ENCODE results near the gene CFAP57. TPM values are rescaled to one million over a fixed set of nuclear protein-coding genes. Genes with fewer than 3 reads are reported as not detected.

CFAP57 gene
- total and polyA plus RNA-seq, 2 of the 13 experiments (the other 11 are each of a cell fraction or from before 2014, with no cell fraction given) = 0.01 TPM; not detected in 1

GRCh38 chr1:43302201-43302600, 130.1 kb downstream of the CFAP57 start:
- no peak overlapping the region for H2AFZ ChIP-seq (ENCODE audit: low read length)
- FAIRE-seq (no peak), DNase-seq (ENCODE audit: low spot score) (no peak), ATAC-seq (no peak)
- no peak overlapping the region for H3K9ac ChIP-seq (ENCODE audit: insufficient read depth, low read depth, low read length)
- peaks cover 25% of the 10 kb centered on the region for H3K4me1 ChIP-seq (ENCODE audit: insufficient read depth, low read length)
- 30% methylated on average over 1 of the region's 1 CpG for WGBS (ENCODE audit: low lambda C conversion rate)
- no peak overlapping the region for H3K4me3 ChIP-seq (replicated peaks in 1 of 3; ENCODE audit: insufficient read depth in 1 of 3, low read depth in 2 of 3, low read length in 3 of 3)
- ChIA-PET POLR2A (no interaction called here), CTCF (ENCODE audit: low intra/inter-chr PET ratio, low total read pairs) (no interaction called here)
- H3K79me2 ChIP-seq (ENCODE audit: insufficient read depth, low read length) = no peaks in the 10 kb centered on the region
- H4K20me1 ChIP-seq (ENCODE audit: insufficient read depth, low read length) = no peaks in the 10 kb centered on the region
- H3K27me3 ChIP-seq (ENCODE audit: control insufficient read depth in 1 of 2, insufficient read depth in 2 of 2, low read length in 2 of 2) = peaks cover 0 to 24% of the 10 kb centered on the region in 2 experiments; a peak in 3 of 5 replicates
- in situ Hi-C loops (cut with HindIII; ENCODE audit: extremely low pct_ligation_motif_present, low pct_unique_long_range_greater_than_20kb) = no loop called here
- no TSS peak for BruUV-seq (replicated peaks)
- no peaks in the 10 kb centered on the region for H3K9me3 ChIP-seq (ENCODE audit: low read length)
- intact Hi-C loops (cut with micrococcal nuclease; ENCODE audit: unreplicated experiment) = no loop called here
- H3K27ac ChIP-seq (ENCODE audit: extremely low read length, insufficient read depth, low read length) = no peak overlapping the region
- H3K4me2 ChIP-seq (ENCODE audit: low read depth, low read length) = no peak overlapping the region
- H3K36me3 ChIP-seq (replicated peaks in 1 of 2; ENCODE audit: control insufficient read depth in 1 of 2, insufficient read depth in 2 of 2, low read length in 2 of 2) = no peaks in the 10 kb centered on the region
- no peak for TF ChIP-seq ZNF687 (CRISPR knock-in tag; IDR thresholded peaks at IDR 0.05)
- TF ChIP-seq ZFP36L2 (CRISPR knock-in tag; IDR thresholded peaks at IDR 0.05) = no peak
- no peak for TF ChIP-seq ZNF839 (CRISPR knock-in tag; IDR thresholded peaks at IDR 0.05; ENCODE audit: borderline replicate concordance)
- TF ChIP-seq NFIB (CRISPR knock-in tag; IDR thresholded peaks at IDR 0.05; ENCODE audit: borderline replicate concordance) = no peak
- TF ChIP-seq ZBTB14 (CRISPR knock-in tag; IDR thresholded peaks at IDR 0.05) = no peak
- no peak for TF ChIP-seq ZNF841 (CRISPR knock-in tag; IDR thresholded peaks at IDR 0.05; ENCODE audit: borderline replicate concordance)
- no peak for TF ChIP-seq ZNF557 (CRISPR knock-in tag; IDR thresholded peaks at IDR 0.05)
- TF ChIP-seq ZZZ3 (CRISPR knock-in tag; IDR thresholded peaks at IDR 0.05; ENCODE audit: borderline replicate concordance) = no peak
- no peak for TF ChIP-seq PBX2 (CRISPR knock-in tag; IDR thresholded peaks at IDR 0.05)
- TF ChIP-seq SNRNP70 (IDR thresholded peaks at IDR 0.05; ENCODE audit: low read depth, low read length) = no peak
- TF ChIP-seq MNT (IDR thresholded peaks at IDR 0.05) = no peak
- no peak for TF ChIP-seq ZNF543 (CRISPR knock-in tag; IDR thresholded peaks at IDR 0.05)
- TF ChIP-seq E2F5 (CRISPR knock-in tag; conservative IDR thresholded peaks at IDR 0.05) = no peak
- TF ChIP-seq MIXL1 (CRISPR knock-in tag; IDR thresholded peaks at IDR 0.05) = no peak
- no peak for TF ChIP-seq ZNF24 (IDR thresholded peaks at IDR 0.05)
- TF ChIP-seq TP53 (CRISPR knock-in tag; conservative IDR thresholded peaks at IDR 0.05) = no peak
